ENCODE data around the gene IL16.
A peak's percentile ranks its signal among the peaks of the same experiment; 100 is the strongest.
"Not testable (repeated sequence)": the region's sequence is repeated elsewhere in the genome, so short reads cannot be mapped to it uniquely, and the experiment has no call there.

IL16 gene

GRCh38 chr15:81331141-81331540 is 134.5 kb downstream of the IL16 start:
- FAIRE-seq; DNase-seq (ENCODE audit: insufficient read length, low spot score): not testable (repeated sequence)

- FAIRE-seq (no peak), DNase-seq (ENCODE audit: insufficient read length, low spot score) (no peak)
These were observed 134.9 kb downstream of the IL16 start for GRCh38 chr15:81331600-81331999.

- FAIRE-seq (no peak), DNase-seq (ENCODE audit: insufficient read length, low spot score) (no peak)
These were observed 135.6 kb downstream of the IL16 start for GRCh38 chr15:81332326-81332725.

GRCh38 chr15:81333363-81333762 is 136.7 kb downstream of the IL16 start:
- DNase-seq (ENCODE audit: insufficient read length, low spot score): no peak
- FAIRE-seq: no peak

- DNase-seq (ENCODE audit: insufficient read length, low spot score) (no peak), FAIRE-seq (no peak)
These were observed 138.2 kb downstream of the IL16 start for GRCh38 chr15:81334768-81335435.

- FAIRE-seq (no peak), DNase-seq (ENCODE audit: insufficient read length, low spot score) (no peak)
These were observed 139.0 kb downstream of the IL16 start for GRCh38 chr15:81335631-81336030.

- DNase-seq (ENCODE audit: insufficient read length, low spot score): peak; percentile 17
These were observed 139.9 kb downstream of the IL16 start for GRCh38 chr15:81336568-81336967.

GRCh38 chr15:81337241-81337640 is 140.6 kb downstream of the IL16 start:
- no peak for FAIRE-seq
- no peak for DNase-seq (ENCODE audit: insufficient read length, low spot score)

More at GRCh38 chr15:81336568-81336967, 139.9 kb downstream of the IL16 start:
- peak; percentile 63 for FAIRE-seq

- FAIRE-seq: no peak
- no peak for DNase-seq (ENCODE audit: insufficient read length, low spot score)
These were observed 141.1 kb downstream of the IL16 start for GRCh38 chr15:81337713-81338157.

- no peak for DNase-seq (ENCODE audit: insufficient read length, low spot score)
- FAIRE-seq: no peak
These were observed 141.7 kb downstream of the IL16 start for GRCh38 chr15:81338170-81339007.

GRCh38 chr15:81339321-81339720 is 142.6 kb downstream of the IL16 start:
- FAIRE-seq (no peak), DNase-seq (ENCODE audit: insufficient read length, low spot score) (no peak)

- DNase-seq (ENCODE audit: insufficient read length, low spot score): no peak
These were observed 143.2 kb downstream of the IL16 start for GRCh38 chr15:81339851-81340250.

GRCh38 chr15:81341351-81341750 is 144.7 kb downstream of the IL16 start:
- DNase-seq (ENCODE audit: insufficient read length, low spot score) (no peak), FAIRE-seq (no peak)

More at GRCh38 chr15:81339851-81340250, 143.2 kb downstream of the IL16 start:
- FAIRE-seq: no peak

GRCh38 chr15:81343371-81343770 is 146.7 kb downstream of the IL16 start:
- DNase-seq (ENCODE audit: insufficient read length, low spot score): no peak
- FAIRE-seq: no peak

- DNase-seq (ENCODE audit: insufficient read length, low spot score) (no peak), FAIRE-seq (no peak)
These were observed 149.9 kb downstream of the IL16 start for GRCh38 chr15:81346611-81347010.

- FAIRE-seq: no peak
These were observed 151.2 kb downstream of the IL16 start for GRCh38 chr15:81347910-81348309.

GRCh38 chr15:81348691-81349090 is 152.0 kb downstream of the IL16 start:
- DNase-seq (ENCODE audit: insufficient read length, low spot score); FAIRE-seq: not testable (repeated sequence)

More at GRCh38 chr15:81347910-81348309, 151.2 kb downstream of the IL16 start:
- no peak for DNase-seq (ENCODE audit: insufficient read length, low spot score)

- no peak for FAIRE-seq
- no peak for DNase-seq (ENCODE audit: insufficient read length, low spot score)
These were observed 152.6 kb downstream of the IL16 start for GRCh38 chr15:81349271-81349670.

- DNase-seq (ENCODE audit: insufficient read length, low spot score) (no peak), FAIRE-seq (no peak)
These were observed 155.0 kb downstream of the IL16 start for GRCh38 chr15:81351651-81352050.

- FAIRE-seq: no peak
- DNase-seq (ENCODE audit: insufficient read length, low spot score): no peak
These were observed 159.6 kb downstream of the IL16 start for GRCh38 chr15:81356252-81356651.

- FAIRE-seq: no peak
- DNase-seq (ENCODE audit: insufficient read length, low spot score): no peak
These were observed 160.6 kb downstream of the IL16 start for GRCh38 chr15:81357180-81357686.

- DNase-seq (ENCODE audit: insufficient read length, low spot score) (no peak), FAIRE-seq (no peak)
These were observed 161.6 kb downstream of the IL16 start for GRCh38 chr15:81358248-81358647.
